Stomach (tissue), 9 donors: Measurements from ENCODE around the gene HIBCH. TPM values are rescaled to one million over a fixed set of nuclear protein-coding genes. Genes with fewer than 3 reads are reported as not detected.

Experiments used
- DNase-seq, 2 donors: peaks; one replicate each; pipeline versions ENCODE4 v3.0.0 to v3.0.0-alpha.2; 2013 to 2019
- H3K27ac ChIP-seq, 5 donors: fragments of 200-600 bp in 4 of 5; sonication (generic) in 4 of 5; one replicate each; pipeline ENCODE4 v1.5.1; 2013 to 2019; ENCODE audit warnings: mild to moderate bottlenecking in 1 of 5, moderate library complexity in 1 of 5
- H3K27me3 ChIP-seq, 3 donors: fragments of 200-600 bp; sonication (generic); one replicate each; pipeline ENCODE4 v1.5.1; 2017 to 2019; ENCODE audit warnings: mixed run types in 1 of 3
- H3K36me3 ChIP-seq, 4 donors: fragments of 200-600 bp; sonication (generic); 1 replicate in 3 of 4; 2 replicates in 1 of 4; pipeline ENCODE4 v1.5.1; 2016 to 2019
- H3K4me1 ChIP-seq, 4 donors: fragments of 200-600 bp; sonication (generic); one replicate each; pipeline ENCODE4 v1.5.1; 2016 to 2019
- H3K4me3 ChIP-seq, 4 donors: fragments of 200-600 bp; sonication (generic) in 3 of 4; one replicate each; pipeline ENCODE4 v1.5.1; 2016 to 2019; ENCODE audit warnings: mild to moderate bottlenecking in 1 of 4
- H3K9me3 ChIP-seq, 4 donors: fragments of 200-600 bp; sonication (generic); one replicate each; pipeline ENCODE4 v1.5.1; 2016 to 2019
- EP300 ChIP-seq: sonication (generic); formaldehyde crosslinking; IDR thresholded peaks from one replicate; pipeline ENCODE4 v1.6.1; 2017; ENCODE audit warnings: antibody characterized with exemption
- POLR2A ChIP-seq, 4 donors: fragments of 450-650 bp; IDR thresholded peaks; one replicate each; pipeline ENCODE4 v1.6.1; 2016; ENCODE audit warnings: antibody characterized with exemption in 4 of 4, control low read depth in 2 of 4, mild to moderate bottlenecking in 1 of 4, moderate library complexity in 1 of 4
- POLR2AphosphoS5 ChIP-seq, 3 donors: sonication (generic); formaldehyde crosslinking; IDR thresholded peaks; one replicate each; pipeline ENCODE4 v1.6.1; 2016; ENCODE audit warnings: antibody characterized with exemption in 3 of 3
- WGBS, 5 donors: extraction: QIAGEN DNeasy Blood & Tissue Kit in 3 of 5; methylation state at CpG; one replicate each; pipeline versions ENCODE4 v1.1.5 to v1.1.7; 2013 to 2018; 5-methylcytosine and 5-hydroxymethylcytosine counted together
- intact Hi-C: fragments of 100-400 bp; cut with DNase I; formaldehyde crosslinking; loops from one replicate; pipeline ENCODE4 v1.15.1; 2023; ENCODE audit warnings: low total_unique reads
- polyA plus RNA-seq, 3 donors: library from polyadenylated mRNA; stranded (reverse); fragments of 200-250 nt; gene quantifications; one replicate each; pipeline ENCODE4 v1.2.3, GENCODE V29; 2013
- total RNA-seq, 5 donors: library from RNA; depleted of rRNA; stranded (reverse); fragments of >200 nt; gene quantifications; one replicate each; pipeline versions ENCODE4 v1.1.0 to v1.2.3, GENCODE V29; 2014 to 2016
- TF ChIP-seq, protein P1 (sequence below), 7 experiments: fragments of 450-650 bp in 4 of 7; fragments of 200-600 bp in 3 of 7; sonication (generic) in 3 of 7; IDR thresholded peaks; one replicate each; pipeline ENCODE4 v1.5.1; 2016 to 2019; ENCODE audit warnings: antibody characterized with exemption in 7 of 7, control low read depth in 2 of 7, mild to moderate bottlenecking in 1 of 7
- donor health status: healthy with polysubstance abuse.
- donor health status: Bipolar disorder and iron deficiency.
- donor health status: healthy.

Gene HIBCH
- total and polyA plus RNA-seq, 8 donors, result 10.3 to 93.3 (median 23.1) TPM

DNA sequence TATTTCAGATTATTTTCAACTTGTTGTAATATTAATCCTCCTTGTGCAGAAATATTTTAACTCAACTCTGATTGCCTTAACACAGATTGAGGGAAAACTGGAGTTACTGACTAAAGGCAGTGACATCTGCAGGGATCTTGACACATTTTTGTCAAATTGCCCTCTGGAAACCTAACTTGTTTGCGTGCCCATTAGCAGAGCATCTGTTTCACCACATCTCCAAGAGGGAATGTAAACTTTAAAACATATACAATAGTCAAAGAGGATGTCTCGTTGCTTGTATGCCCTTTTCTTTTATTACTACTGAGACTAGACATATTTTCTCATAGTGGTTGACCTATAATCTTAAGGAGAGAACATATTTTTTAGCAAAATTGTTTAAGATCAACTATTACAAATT lies 38.0 kb upstream of the HIBCH start:
- no peak for TF ChIP-seq EP300
- TF ChIP-seq POLR2AphosphoS5 (IDR thresholded peaks at IDR 0.05), result no peak
- TF ChIP-seq, protein P1, sequence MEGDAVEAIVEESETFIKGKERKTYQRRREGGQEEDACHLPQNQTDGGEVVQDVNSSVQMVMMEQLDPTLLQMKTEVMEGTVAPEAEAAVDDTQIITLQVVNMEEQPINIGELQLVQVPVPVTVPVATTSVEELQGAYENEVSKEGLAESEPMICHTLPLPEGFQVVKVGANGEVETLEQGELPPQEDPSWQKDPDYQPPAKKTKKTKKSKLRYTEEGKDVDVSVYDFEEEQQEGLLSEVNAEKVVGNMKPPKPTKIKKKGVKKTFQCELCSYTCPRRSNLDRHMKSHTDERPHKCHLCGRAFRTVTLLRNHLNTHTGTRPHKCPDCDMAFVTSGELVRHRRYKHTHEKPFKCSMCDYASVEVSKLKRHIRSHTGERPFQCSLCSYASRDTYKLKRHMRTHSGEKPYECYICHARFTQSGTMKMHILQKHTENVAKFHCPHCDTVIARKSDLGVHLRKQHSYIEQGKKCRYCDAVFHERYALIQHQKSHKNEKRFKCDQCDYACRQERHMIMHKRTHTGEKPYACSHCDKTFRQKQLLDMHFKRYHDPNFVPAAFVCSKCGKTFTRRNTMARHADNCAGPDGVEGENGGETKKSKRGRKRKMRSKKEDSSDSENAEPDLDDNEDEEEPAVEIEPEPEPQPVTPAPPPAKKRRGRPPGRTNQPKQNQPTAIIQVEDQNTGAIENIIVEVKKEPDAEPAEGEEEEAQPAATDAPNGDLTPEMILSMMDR (IDR thresholded peaks at IDR 0.05), result no peak
- TF ChIP-seq POLR2A (IDR thresholded peaks at IDR 0.05), result no peak
- no peak overlapping the region for H3K4me3 ChIP-seq
- 42 to 77% (median 67%) methylated on average over 2 of the region's 2 CpGs for WGBS, 5 donors
- DNase-seq, result no peak
- no peak overlapping the region for H3K27ac ChIP-seq
- H3K27me3 ChIP-seq, result no peaks in the 10 kb centered on the region
- intact Hi-C loops, result no loop called here
- H3K36me3 ChIP-seq, result peaks cover 0 to 10% (median 7%) of the 10 kb centered on the region in 4 donors
- no peaks in the 10 kb centered on the region for H3K9me3 ChIP-seq
- H3K4me1 ChIP-seq, result peaks cover 9 to 69% (median 39%) of the 10 kb centered on the region in 4 donors

DNA sequence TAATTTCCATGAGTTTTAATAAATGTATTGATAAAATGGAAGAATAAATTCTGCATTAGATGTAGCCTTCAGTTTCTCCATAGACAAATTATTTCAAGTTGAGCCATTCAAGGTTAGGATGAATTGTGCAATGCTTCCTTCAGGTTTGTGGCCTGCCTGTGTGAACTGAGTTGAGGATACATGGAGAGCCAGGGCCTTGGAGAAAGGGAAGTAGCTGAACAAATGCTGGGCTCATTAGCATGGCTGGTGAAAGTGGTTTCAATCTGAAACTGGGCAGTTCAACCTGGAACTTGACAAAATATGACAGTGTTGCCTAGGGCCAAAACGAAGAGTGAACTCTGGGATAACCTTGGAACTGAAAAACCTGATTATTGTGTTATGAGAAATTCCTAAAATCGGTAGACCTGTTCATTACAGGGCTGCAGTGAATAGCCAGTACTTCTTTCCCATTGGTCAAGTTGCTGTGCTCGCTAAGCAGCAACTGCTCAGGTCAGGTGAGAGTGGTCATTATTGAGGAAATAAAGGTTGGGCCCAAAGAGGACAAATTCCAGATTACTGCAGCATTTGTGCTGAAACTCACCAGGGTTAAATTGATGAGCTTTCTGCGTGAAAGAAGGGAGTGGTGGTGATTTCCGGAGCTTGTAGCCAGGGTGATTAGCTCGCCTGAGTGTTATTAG lies 36.5 kb upstream of the HIBCH start:
- peak overlapping the region in 1 of 5 donors; percentile 52 for H3K27ac ChIP-seq
- DNase-seq, result peak in 1 of 2 donors; percentile 52
- intact Hi-C loops, result no loop called here

DNA sequence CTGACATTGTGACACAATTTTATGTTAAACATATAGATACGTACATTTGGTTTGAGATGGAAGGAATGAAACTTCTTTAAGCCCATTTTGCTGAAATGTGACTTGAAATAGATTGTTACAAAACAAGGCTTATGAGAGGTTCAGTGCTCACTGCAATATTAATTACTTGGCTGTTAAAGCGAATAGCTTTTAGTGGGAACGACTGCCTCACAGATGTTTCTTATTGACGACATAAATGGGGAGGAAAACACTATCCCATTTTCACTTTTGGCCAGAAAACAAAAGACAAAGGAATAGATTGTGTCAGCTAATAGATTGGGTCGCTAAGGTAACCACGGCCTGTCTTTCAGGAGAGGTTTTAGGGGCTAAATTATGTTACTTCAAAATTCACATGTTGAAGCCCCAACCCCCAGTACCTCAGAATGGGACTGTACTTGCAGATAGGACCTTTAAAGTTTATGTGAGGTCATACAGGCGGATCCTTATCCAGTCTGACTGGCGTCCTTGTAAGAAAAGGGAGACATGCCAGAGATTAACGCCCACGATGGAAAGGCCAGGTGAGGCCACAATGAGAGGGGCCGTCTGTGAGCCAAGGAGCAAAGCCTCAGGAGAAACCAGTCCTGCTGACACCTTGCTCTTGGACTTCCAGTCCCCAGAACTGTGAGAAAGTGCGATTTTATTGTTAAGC lies 34.5 kb upstream of the HIBCH start:
- intact Hi-C loops, result no loop called here
- peak overlapping the region in 3 of 5 donors; percentile 32 to 52 (median 41) for H3K27ac ChIP-seq
- H3K27me3 ChIP-seq, result no peaks in the 10 kb centered on the region
- H3K36me3 ChIP-seq, result no peaks in the 10 kb centered on the region
- no peaks in the 10 kb centered on the region for H3K9me3 ChIP-seq
- TF ChIP-seq EP300 (no peak), POLR2A (IDR thresholded peaks at IDR 0.05) (no peak), POLR2AphosphoS5 (IDR thresholded peaks at IDR 0.05) (no peak)
- TF ChIP-seq, protein P1 (IDR thresholded peaks at IDR 0.05), result no peak
- 50 to 69% (median 58%) methylated on average over 12 of the region's 12 CpGs for WGBS, 5 donors
- DNase-seq, result no peak
- H3K4me1 ChIP-seq, result peaks cover 0 to 57% (median 32%) of the 10 kb centered on the region in 4 donors
- H3K4me3 ChIP-seq, result no peak overlapping the region

More for the DNA sequence above, 36.5 kb upstream of the HIBCH start:
- 51 to 65% (median 60%) methylated on average over 6 of the region's 6 CpGs for WGBS, 5 donors
- TF ChIP-seq POLR2AphosphoS5 (IDR thresholded peaks at IDR 0.05) (no peak), POLR2A (IDR thresholded peaks at IDR 0.05) (no peak), EP300 (no peak)
- TF ChIP-seq, protein P1 (IDR thresholded peaks at IDR 0.05), result no peak
- no peaks in the 10 kb centered on the region for H3K27me3 ChIP-seq
- H3K4me1 ChIP-seq, result peaks cover 9 to 75% (median 44%) of the 10 kb centered on the region in 4 donors
- peaks cover 0 to 7% (median 0%) of the 10 kb centered on the region in 4 donors for H3K36me3 ChIP-seq
- H3K9me3 ChIP-seq, result no peaks in the 10 kb centered on the region
- H3K4me3 ChIP-seq, result no peak overlapping the region

DNA sequence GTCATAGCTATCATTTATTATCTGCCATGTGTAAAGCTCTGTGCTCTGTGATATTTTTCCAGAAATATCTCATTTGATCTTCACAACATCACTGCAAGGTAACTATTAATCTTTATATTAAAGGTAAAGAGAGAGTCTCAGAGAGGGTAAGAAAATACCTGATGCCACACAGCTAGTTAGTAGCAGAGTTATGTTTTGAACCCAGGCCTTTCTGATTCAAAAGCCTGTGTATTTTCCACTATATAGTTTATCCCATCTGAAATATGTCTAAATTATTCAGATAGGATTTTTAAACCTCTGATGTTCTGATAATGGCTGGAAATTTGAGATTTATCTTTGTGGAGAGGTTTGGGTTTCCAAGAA lies 33.9 kb upstream of the HIBCH start:
- peaks cover 0 to 50% (median 26%) of the 10 kb centered on the region in 4 donors for H3K4me1 ChIP-seq
- H3K27me3 ChIP-seq, result no peaks in the 10 kb centered on the region
- no peaks in the 10 kb centered on the region for H3K36me3 ChIP-seq
- no peaks in the 10 kb centered on the region for H3K9me3 ChIP-seq
- TF ChIP-seq, protein P1 (IDR thresholded peaks at IDR 0.05), result no peak
- TF ChIP-seq POLR2AphosphoS5 (IDR thresholded peaks at IDR 0.05) (no peak), EP300 (no peak), POLR2A (IDR thresholded peaks at IDR 0.05) (no peak)
- H3K27ac ChIP-seq, result peak overlapping the region in 3 of 5 donors; percentile 32 to 52 (median 41)
- intact Hi-C loops, result no loop called here
- no peak overlapping the region for H3K4me3 ChIP-seq
- DNase-seq, result no peak
